ENCODE data around the gene ZC3H12A.

ZC3H12A gene

GRCh38 chr1:37474046-37474696 is at the start of gene ZC3H12A:
TSS of gene ZC3H12A (plus strand) at chr1:37474580. CDS start at chr1:37475497, 917 bp downstream.
- in situ Hi-C loops (cut with HindIII; ENCODE audit: low pct_ligation_motif_present, low sequenced_read_pairs) = no loop called here
- H3K4me3 ChIP-seq (ENCODE audit: low read depth, low read length) = peak within 1 kb of the TSS; percentile 90
- DNase-seq = peak; percentile 71
- H3K27me3 ChIP-seq (replicated peaks) = no peaks in the 10 kb centered on the region
- no peak for TF ChIP-seq CTCF (IDR thresholded peaks at IDR 0.05; ENCODE audit: low read depth, low read length, missing control alignments)
- H3K36me3 ChIP-seq (replicated peaks) = peaks cover 31% of the 10 kb centered on the region
- H3K27ac ChIP-seq = peak within 1 kb of the TSS; percentile 93

GRCh38 chr1:37425221-37425620 is 49.2 kb upstream of the ZC3H12A start:
- no peak overlapping the region for H3K4me3 ChIP-seq (ENCODE audit: low read depth, low read length)
- DNase-seq = no peak
- no peaks in the 10 kb centered on the region for H3K36me3 ChIP-seq (replicated peaks)
- in situ Hi-C loops (cut with HindIII; ENCODE audit: low pct_ligation_motif_present, low sequenced_read_pairs) = no loop called here
- no peak for TF ChIP-seq CTCF (IDR thresholded peaks at IDR 0.05; ENCODE audit: low read depth, low read length, missing control alignments)
- no peaks in the 10 kb centered on the region for H3K27me3 ChIP-seq (replicated peaks)
- no peak overlapping the region for H3K27ac ChIP-seq

GRCh38 chr1:37429029-37429428 is 45.4 kb upstream of the ZC3H12A start:
- no peak overlapping the region for H3K4me3 ChIP-seq (ENCODE audit: low read depth, low read length)
- H3K36me3 ChIP-seq (replicated peaks) = no peaks in the 10 kb centered on the region
- TF ChIP-seq CTCF (IDR thresholded peaks at IDR 0.05; ENCODE audit: low read depth, low read length, missing control alignments) = no peak
- in situ Hi-C loops (cut with HindIII; ENCODE audit: low pct_ligation_motif_present, low sequenced_read_pairs) = no loop called here
- H3K27ac ChIP-seq = no peak overlapping the region
- H3K27me3 ChIP-seq (replicated peaks) = no peaks in the 10 kb centered on the region
- DNase-seq = no peak

GRCh38 chr1:37430103-37430985 is 44.0 kb upstream of the ZC3H12A start:
- H3K27ac ChIP-seq = no peak overlapping the region
- no peak overlapping the region for H3K4me3 ChIP-seq (ENCODE audit: low read depth, low read length)
- no peak for TF ChIP-seq CTCF (IDR thresholded peaks at IDR 0.05; ENCODE audit: low read depth, low read length, missing control alignments)
- in situ Hi-C loops (cut with HindIII; ENCODE audit: low pct_ligation_motif_present, low sequenced_read_pairs) = no loop called here
- no peaks in the 10 kb centered on the region for H3K27me3 ChIP-seq (replicated peaks)
- no peaks in the 10 kb centered on the region for H3K36me3 ChIP-seq (replicated peaks)
- DNase-seq = no peak

- no peak for TF ChIP-seq CTCF (IDR thresholded peaks at IDR 0.05; ENCODE audit: low read depth, low read length, missing control alignments)
- in situ Hi-C loops (cut with HindIII; ENCODE audit: low pct_ligation_motif_present, low sequenced_read_pairs) = no loop called here
- no peak overlapping the region for H3K4me3 ChIP-seq (ENCODE audit: low read depth, low read length)
- no peaks in the 10 kb centered on the region for H3K36me3 ChIP-seq (replicated peaks)
- H3K27ac ChIP-seq = no peak overlapping the region
- no peaks in the 10 kb centered on the region for H3K27me3 ChIP-seq (replicated peaks)
- no peak for DNase-seq
Observed at GRCh38 chr1:37432716-37433115, 41.7 kb upstream of the ZC3H12A start.
